NCI-H345 treated with DMSO at 0.1 percent for 48 hours (cell line): ENCODE results near the gene MYORG.

ENCODE experiments used
- DNase-seq: peaks from one replicate; lab custom pipeline; 2025; ENCODE audit not compliant: unreplicated experiment; lab: John Stamatoyannopoulos, UW

The MYORG gene

DNA sequence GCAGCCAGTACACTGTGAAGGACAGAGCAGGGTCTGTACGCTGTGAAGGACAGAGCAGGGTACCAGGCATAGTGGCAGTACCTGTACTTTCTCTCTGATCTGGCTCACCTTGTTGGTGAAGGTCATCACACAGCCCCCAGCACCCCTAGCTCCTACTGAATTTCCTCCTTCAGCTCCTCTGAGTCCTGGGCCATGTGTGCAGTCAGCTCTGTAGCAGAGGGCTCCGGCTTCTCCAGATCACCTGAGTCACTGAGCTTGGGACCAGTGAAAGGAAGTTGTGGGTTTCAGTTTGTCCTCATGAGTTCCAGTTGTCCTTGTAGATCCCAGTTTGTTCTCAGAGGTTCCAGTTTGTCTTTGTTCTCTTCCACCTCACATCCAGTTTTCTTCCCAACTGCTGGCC lies 41.8 kb downstream of the MYORG start:
- no peak for DNase-seq

DNA sequence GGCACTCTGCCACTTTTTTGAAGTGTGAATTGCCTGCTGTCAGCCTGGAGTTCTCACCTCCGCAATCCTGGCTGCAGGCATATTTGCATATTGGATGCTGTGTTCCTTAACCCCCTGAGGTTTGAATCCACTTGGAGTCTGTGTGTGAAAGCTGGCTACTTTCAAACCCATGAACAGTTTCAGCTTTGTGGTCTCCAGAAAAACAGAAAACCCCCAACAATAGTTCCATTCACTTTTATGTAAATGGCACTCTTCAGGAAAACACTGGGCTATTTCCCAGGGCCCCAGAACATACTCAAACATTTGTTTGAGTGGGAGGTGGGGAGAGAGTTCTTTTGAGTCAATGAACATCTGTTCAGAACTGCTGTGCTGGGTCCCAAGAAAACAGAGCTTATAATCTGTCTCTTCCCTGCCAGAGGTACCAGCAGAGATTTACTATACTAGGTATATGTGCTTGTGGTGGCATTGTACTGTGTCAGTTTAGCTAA lies 42.3 kb downstream of the MYORG start:
- DNase-seq: no peak

DNA sequence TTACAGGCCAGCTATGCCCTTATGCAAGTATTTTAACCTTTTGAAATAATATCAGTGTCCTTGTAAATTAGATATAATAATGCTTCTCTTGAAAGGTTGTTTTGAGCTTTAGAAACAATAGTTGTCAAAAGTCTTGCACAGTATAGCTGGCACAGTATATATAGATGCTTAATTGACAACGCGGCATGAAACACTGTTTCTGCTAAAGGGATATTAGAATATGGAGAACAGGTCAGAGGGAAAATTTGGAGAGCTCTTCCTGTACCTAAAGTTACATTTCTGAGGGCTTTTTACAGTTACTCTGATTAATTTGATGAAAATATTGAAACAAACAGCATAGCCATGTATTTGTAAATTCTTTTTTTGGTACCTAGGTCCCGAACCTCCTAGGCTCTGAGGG lies 42.9 kb downstream of the MYORG start:
- DNase-seq: no peak

DNA sequence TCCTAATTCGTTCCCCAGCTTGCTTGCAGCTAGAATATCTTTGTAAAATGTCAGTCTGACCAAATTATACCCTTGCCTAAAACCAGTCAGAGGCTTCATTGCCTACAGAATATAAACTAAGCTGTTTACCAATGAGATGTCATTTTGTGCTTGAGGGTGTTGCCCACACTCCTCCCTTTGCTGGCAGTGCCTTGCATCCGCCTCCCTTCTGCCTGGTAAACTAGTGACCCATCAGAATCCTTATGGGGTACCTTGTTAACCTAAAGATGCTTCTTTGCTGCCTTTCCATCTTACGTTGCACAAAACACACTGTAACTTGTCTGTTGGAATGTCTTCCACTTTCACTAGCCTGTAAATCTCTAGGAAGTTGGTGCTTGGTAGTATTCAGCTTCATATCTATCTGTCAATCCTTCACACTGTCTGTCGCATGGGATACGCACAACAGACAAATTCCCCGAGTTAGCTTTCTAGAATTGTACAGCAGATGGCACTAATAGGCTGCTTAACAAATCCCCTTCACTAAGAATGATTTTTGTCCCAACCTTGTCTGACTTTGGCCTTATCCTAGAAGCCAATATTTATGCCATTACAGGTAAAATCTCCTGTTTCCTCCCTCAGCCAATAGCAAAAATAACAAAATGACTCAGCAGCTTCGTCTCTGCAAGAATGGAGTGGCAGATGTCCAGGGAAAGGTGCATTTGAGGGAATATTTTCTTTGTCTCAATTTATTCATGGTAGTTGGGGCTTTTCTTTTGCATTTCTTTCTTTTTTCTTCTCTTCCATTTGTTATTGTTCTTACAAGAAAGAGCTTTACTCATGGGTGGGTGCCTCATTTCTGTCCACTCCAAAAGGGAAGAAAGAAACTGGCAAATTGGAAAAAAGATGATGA lies 44.4 kb downstream of the MYORG start:
- no peak for DNase-seq

DNA sequence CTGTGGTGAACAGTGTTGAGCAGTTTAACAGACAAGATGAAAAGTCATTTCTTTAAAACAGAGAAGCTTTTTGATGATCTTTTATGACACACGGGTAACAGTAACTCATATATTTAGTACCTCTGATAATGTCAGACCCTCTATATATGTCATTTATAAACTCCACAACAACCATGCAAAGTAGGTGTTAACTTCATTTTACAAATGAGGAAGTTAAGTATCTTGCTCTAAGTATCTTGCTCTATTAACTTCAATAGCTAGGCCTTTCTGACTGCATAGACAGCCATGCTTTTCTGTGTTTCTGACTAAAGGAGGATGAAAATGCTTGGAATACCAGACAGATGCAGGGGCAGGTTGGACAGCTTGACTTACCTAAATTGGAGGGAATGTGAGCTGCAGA lies 45.5 kb downstream of the MYORG start:
- DNase-seq: no peak

DNA sequence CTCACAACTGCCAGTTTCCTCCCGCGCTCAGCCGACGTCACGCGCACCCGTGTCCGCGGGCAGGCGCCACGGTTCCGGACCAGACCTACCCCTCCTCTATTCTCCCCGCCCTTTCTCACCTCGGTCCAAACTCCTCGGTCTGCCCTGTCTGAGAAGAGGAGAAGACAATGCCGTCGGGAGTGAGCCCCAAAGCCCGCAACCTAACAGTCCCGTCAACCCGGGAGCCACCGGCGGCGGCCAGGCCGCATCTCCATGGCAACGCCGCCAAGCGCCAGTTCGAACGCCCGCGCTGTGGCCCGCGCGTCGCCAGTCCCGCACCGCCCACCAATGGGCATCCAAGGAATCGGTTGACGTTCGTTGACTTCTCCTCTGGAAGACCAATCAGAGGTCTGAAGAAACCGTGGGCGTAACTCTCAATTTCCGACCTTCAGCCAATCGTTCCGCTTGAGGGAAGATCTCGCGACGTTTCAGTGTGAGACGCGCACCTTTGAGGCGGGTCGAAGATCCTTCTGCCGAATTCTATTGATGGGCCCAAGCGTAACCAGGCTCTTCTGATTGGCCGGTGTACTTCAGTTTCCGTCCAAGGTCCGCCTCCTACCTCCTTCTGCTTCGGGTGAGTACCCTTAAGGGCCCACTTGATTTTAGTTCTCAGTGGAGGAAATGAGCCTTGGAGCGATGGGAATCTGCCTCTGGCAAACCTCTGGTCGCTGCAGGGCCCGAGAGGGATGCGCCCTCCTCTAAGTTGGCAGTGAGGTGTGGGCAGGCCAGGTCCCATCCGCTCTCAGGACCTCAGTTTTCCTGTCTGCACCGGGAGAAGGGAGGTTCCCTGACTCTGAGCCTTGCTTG lies 47.5 kb downstream of the MYORG start, which contains the start of the genes KIF24 and NUDT2:
KIF24 (minus strand) TSS at position 282 of the 846 bp plus-strand sequence. CDS start 17,922 bp downstream, outside the sequence.
NUDT2 (plus strand) TSS at position 583 of the 846 bp plus-strand sequence. CDS start 9,471 bp downstream, outside the sequence.
- DNase-seq: peak; percentile 99

DNA sequence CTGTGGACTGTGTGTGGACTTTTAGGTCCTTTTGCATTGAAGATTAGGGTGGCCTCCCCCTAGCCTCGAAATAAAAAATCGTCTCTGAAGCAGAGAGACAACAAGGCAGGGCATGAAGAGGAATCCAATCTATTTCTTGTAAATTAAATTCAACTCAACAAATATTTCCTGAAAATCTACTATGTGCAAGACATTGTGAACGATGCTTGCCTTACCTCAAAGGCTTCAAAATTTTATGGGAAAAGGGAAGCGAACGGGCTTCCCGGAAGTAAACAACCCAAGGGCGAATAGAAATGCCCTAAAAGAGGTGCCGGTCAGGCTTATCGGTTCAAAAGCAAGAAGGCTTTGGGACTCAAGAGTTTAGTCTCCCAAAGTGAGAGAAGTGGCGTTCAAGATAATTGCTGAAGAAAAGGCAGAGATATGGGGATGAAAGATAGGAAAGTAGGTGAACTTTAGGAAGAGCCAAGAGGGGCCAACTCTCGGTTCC lies 48.2 kb downstream of the MYORG start:
- DNase-seq: peak; percentile 47

DNA sequence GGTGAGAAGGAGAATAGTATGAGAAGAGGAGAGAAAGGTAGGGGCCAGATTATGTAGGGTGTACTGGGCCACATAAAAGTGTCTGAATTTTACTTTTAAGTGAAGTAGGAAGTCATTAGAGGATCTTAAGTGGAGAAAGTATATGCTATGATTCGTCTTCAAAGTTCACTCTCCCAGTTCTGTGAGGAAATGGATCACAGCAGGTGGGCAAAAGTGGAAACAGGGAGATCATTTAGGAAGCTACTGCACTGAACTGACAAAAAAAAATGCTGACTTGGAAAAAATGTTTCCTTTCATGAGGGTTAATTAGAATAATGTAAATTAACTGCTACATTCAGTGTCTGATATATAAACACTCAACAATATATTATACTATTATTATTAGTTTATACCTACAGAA lies 50.0 kb downstream of the MYORG start:
- no peak for DNase-seq

DNA sequence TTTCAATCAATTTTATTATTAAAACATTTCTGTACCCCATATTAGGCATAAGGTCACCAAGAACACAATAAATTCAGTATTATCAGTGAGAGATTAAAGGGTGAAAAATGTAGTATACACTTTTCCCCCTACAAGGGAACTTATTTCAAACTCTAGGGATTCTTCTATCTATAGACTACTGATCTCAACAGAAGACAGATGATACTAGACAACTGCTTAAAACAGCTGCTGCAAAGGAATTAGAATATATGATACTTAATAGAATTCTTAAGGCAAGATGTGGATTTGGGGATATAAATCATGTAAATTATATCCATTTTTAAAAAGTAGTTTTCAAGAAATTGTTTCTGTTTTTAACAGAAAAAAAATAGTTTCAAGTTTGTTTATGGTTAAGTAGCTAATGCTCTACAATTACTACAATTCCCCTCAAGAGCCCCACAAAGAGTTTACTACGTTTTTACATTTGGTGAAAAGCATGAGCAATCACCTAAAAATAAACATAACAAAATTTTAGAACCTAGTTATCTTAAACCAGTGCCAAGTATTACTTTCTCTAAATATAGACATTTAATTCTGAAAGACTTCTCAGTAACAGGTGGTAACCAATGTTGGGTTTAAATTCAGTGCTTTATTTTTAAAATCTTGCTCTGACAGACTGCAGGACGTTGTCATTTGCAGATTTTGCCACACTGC lies 53.7 kb downstream of the MYORG start:
- DNase-seq: no peak

DNA sequence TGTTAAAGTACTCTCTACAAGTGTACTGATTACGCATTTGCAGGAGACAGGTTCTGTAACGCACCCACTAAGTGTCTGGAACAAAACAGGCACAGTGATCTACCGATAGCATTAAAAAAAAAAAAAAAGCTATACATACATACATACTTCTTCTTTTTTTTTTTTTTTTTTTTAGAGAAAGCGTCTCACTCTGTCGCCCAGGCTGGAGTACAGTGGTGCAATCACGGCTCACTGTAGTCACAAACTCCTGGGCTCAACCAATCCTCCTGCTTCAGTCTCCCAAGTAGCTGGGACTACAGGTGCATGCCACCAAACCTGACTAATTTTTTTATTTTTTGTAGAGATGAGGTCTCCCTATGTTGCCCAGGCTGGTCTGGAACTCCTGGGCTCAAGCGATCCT lies 55.2 kb downstream of the MYORG start:
- no peak for DNase-seq

DNA sequence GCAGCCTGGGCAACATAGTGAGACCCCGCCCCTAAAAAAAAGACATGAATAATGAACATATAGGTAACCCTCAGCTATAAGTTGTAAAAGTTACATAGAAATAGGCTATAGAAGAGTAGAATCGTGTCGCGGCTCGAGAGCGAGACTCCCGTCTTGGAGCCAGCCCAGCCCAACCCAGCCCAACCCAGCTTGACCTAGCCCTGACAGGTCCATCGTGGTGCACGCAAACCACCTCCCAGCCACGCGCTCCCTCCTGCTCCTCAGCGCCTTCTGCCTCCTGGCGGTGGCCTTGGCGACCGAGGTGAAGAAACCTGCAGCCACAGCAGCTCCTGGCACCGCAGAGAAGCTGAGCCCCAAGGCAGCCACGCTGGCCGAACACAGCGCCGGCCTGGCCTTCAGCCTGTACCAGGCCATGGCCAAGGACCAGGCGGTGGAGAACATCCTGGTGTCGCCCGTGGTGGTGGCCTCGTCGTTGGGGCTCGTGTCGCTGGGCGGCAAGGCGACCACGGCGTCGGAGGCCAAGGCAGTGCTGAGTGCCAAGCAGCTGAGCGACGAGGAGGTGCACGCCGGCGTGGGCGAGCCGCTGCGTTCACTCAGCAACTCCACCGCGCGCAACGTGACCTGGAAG lies 58.4 kb downstream of the MYORG start:
- no peak for DNase-seq

DNA sequence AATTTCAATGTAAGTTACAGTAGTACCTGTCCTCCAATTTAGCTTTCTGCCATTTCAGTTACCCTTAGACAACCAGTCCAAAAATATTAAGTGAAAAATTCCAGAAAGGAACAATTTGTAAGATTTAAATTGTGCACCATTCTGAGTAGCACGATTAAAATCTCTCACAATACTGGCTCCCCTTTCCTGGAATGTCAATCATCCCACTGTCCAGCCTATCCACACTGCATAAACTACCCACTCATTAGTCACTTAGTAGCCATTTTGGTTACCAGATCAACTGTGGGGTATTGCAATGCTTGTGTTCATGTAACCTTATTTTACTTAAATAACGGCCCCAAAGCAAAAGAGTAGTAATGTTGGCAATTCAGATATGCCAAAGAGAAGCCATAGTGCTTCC lies 59.3 kb downstream of the MYORG start:
- DNase-seq: no peak
